GM11168 (cell line): ENCODE data around the gene LIG1.

ENCODE experiments used
- in situ Hi-C: fragments of 300-500 bp; cut with MboI; formaldehyde crosslinking; loops from one replicate; pipeline ENCODE4 v1.12.0; 2022; ENCODE audit warnings: low sequenced_read_pairs; ENCODE audit not compliant: unreplicated experiment

The LIG1 gene

DNA sequence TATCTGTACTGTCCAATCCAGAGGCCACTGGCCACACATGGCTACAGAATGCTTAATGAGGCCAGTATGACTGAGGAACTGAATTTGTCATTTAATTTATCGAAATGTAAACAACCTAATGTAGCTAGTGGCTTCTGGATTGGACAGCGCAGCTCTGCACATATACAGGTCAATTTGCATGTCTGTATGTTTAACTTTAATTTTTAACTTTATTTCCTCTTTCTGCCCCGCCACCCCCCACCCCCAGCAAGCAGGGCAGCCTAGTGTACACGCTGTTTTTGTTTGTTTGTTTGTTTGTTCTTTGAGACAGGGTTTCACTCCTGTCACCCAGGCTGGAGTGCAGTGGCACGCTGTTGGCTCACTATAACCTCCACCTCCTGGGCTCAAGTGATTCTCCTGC lies 15.9 kb upstream of the LIG1 start:
- in situ Hi-C loops = no loop called here

DNA sequence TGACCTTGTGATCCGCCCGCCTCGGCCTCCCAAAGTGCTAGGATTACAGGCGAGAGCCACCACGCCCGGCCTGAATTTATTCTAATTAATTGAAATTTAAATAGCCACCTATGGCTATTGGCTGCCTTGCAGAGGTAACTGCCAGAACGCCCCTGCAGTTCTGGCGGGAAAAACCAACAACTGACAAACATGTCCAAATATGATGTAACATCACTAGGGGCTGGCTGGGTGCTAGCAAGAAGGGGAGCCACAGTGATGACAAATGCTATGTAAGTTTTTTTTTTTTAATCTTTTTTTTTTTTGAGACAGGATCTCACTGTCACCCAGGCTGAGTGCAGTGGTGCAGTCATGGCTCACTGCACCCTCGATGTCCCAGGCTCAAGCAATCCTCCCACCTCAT lies 13.2 kb upstream of the LIG1 start:
- in situ Hi-C loops = no loop called here

DNA sequence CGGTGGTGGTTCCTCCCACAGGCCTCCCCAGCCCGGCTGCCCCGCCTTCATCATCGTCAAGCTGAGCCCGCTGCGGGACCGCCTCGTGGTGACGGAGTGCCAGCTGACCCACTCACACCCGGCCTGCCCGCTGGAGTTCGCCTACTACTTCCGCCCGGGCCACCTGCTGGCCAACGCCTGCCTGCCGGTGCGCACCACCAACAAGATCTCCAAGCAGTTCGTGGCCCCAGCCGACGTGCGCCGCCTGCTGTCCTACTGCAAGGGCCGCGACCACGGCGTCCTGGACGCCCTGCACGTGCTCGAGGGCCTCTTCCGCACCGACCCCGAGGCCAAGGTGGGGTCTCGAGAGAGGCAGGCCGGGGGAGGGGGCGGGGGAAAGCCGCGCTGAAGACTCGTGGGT lies 12.3 kb upstream of the LIG1 start:
- in situ Hi-C loops = no loop called here

DNA sequence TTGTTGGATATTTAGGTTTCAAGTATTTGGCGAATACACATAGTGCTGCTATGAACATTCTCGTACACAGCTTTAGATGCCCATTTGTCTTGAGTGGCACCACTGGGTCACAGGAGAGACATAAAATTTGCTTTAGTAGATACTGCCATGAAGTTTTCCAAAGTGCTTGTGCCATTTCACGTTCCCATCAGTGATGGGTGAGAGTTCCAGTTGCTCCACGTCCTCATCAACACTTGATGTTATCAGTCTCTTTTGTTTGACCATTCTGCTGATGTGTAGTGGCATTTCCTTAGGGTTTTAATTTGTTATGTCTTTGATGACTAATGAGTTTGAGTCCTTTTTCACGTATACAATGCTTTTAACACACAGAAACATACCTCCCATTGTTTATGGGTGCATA lies 11.4 kb upstream of the LIG1 start:
- in situ Hi-C loops = no loop called here

DNA sequence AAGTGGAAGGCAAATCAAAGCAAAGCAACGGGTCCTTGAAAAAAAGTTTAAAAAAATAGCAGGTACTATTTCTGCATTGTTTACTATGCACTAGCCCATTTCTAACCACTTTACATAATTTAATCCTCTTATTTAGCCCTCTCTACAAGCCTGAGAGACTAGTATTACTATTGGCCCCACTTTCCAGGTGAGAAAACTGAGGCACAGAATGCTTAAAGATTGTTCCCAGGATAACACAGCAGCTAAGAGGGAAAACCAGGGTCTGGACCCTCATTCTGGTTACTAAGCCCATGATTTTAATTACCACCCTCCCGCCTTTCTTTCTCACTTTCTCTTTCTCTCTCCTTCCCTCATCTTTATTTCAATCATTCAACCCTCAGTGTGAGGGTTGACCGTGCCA lies 6.1 kb upstream of the LIG1 start:
- in situ Hi-C loops = no loop called here

DNA sequence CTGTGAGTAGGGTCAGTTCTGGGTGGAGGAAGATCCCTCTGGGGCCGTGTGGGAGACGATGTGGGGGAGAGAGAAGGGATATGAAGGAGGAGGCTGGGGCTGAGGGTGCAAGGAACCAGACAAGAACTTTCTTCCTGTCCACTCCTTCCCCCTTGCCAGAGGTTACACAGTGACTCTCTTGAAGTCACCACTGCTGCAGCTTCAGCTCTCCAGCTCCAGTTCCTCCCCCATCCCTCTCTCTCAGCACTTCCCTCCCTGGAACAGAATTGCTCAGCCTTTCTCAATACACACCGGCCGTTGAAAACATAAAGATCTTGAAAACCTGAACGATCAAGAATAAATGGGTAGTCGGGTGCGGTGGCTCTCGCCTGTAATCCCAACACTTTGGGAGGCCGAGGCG lies 5.4 kb upstream of the LIG1 start:
- in situ Hi-C loops = no loop called here

DNA sequence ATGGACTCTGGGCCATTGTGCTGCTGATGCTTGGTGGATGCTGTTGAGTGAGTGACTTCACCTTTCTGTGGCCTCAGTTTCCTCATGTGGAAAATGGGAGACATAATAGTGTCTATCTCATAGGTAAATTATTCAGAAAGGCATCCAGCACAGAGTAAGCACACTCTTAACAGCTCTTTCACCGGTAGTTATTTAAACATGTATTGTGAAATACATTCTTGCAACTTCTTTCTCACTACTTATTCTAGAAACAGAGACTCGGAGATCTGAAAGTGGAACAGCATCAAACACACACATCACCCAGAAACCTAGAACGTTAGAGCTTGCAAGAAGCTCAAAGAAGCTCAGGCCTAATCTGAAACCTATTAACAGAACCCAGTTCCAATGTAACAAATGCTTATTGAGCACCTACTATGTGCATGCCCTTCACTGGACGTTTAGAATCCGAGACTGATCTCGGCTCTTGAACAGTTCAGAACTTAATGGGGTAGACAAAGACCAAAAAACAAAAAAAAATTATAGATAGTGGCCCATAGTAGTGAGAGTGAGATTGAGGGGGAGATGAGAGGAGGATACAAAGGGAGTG lies 4.4 kb upstream of the LIG1 start:
- in situ Hi-C loops = no loop called here

DNA sequence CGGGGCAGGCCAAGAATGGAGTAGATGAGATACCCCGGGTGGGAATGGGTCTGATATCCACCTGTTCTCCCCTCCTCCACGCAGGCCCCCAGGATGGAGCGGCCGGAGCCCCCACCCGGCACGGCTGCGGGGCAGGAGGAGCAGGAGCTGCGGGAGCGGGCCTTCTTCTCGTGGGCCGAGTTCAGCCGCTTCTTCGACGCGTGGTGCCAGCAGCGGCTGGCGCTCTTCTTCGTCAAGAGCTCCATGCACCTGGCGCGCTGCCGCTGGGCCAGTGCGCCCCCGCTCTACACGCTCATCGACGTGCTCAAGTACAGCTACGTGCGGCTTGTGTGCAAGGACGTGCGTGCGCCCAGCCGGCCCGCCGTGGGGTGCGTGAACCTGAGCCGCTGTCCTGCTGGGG lies 1.6 kb upstream of the LIG1 start:
- in situ Hi-C loops = no loop called here

DNA sequence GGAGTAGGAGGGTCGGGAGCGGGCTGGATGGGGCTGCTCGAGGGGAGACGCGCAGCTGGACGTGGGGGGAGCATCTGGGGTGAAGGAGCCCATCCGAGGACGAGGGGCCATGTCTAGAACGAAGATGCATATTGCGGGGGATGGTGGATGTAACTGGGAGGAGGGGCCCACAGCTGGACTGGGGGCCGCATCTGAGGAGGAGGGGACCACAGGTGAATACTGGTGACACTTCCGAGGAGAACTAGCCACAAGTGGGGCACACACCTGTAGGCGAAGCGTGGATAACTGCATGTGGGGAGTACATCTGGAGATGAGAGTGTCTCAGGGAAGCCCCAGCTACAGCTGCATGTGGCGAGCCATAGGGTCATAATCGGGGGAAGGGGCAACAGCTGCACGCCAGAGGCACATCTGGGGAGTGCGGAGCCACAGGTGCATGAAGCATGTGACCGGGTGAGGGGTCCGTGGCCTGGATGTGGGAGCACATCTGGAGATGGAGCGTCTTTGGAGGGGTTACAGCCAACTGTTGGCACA lies 738 bp upstream of the LIG1 start:
- in situ Hi-C loops = no loop called here

DNA sequence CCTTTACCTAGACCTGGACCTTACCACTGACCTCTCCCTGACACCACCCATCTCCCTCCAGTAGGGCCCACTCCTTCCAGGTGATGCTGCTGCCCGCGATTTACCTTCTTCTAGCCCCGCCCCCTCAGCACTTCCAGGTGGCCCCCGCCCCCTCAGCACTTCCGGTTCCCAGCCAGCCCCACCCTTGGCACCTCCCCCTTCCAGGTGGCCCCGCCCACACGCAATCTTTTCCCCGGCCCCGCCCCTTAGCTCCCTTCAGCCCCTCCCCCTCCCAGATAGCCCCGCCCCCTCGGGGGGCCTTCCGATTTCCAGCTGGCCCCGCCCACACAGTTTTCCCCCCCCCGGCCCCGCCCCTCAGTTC lies 586 bp downstream of the LIG1 start:
- in situ Hi-C loops = no loop called here

DNA sequence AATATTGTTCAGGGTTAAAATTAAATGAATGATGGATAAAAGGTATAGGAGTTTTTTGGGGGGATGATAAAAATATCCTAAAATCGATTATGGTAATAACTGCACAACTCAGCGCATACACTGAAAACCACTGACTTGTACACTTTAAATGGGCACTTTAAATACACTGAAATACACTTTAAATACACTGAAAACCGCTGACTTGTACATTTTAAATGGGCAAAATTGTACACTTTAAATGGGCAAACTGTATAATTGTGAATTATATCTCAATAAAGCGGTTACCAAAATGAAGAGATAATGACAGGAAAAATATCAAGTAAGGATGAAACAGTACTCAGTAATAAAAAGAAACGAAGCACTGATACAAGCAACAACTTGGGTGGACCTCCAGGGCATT lies 1.5 kb downstream of the LIG1 start:
- in situ Hi-C loops = no loop called here

DNA sequence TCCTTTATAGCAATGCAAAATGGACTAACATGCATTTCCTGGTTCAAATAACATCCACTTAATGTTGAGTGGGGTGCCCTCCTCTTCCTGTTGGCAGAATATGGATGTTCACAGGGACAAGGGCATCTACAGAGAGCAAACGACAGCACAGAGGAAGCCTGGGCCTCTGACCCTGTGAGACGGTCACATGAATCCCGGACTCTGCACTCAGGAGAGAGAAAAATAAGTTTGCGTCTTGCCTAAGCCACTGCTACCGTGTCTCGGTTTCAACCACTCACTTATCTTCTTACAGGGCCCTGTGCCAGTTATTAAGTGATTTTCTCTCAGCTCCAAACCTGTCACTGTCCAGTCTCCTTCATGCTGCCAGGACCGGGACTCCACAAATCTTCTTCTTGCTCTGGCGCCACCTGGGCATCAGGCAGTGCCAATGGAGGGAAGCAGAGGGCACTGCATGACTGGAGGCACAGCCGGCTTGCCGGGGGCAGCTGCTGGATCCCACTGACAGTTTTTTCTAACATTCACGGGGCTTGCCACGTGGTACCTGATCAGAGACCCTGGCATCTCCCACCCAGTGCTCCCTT lies 11.8 kb downstream of the LIG1 start:
- in situ Hi-C loops = loop anchor here (5.0 kb wide), 1 partner anchor 51 kb away; no protein-coding TSS in a partner anchor

DNA sequence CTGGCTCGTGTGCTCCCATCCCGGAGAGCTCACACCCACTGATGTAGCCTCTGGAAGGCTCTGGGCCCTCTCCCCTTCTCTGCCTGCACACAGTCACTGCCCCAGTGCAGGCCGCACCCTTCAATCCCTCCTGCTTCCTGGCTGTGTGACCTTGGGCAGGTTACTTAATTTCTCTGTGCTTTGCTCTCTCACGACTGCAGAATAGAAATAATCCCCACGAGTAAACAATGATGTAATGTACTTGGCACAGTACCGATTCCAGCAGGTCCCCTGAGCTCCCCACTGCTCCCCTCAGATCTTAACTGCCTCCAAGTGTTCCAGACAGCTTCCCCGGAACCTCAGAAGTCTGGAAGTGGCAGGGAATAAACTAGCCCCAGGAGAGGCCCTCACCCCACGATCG lies 16.1 kb downstream of the LIG1 start:
- in situ Hi-C loops = no loop called here

DNA sequence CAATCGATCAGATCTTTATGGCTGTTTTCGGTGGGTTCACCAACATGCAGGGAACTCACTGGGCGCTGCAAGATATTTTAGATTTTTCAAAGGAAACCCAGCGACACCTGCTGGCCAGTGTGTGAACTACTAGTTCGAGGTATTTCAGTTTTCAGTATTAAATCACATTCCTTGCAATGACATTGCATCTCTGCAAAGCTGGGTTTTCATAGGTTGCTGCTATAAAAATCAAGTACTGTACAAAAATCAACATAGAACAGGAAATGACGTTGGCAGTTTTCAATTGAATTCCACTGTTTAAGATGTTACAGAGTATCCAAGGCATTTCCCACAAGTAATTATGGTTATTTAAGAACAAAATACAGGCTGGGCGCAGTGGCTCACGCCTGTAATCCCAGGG lies 17.6 kb downstream of the LIG1 start:
- in situ Hi-C loops = no loop called here

DNA sequence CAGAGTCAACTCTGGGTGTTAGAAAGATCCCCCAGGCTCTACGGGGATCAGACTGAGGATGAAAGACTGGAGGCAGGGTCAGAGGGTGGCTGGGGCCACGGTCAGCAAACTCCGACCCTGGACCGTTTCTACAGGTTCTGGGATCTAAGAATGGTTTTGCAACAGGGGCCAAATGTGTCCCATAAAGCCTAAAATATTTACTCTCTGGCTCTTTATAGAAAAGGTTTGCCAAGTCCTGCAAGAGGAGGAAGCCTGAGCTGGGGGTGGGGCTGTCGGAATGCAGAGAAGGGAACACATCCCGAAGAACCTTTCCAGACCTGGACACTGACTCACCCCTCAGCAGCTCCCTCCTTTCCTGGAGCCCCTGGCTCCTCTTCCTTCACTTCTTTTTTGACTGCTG lies 20.7 kb downstream of the LIG1 start:
- in situ Hi-C loops = loop anchor here (10.0 kb wide), 1 partner anchor 185 kb away; no protein-coding TSS in a partner anchor

DNA sequence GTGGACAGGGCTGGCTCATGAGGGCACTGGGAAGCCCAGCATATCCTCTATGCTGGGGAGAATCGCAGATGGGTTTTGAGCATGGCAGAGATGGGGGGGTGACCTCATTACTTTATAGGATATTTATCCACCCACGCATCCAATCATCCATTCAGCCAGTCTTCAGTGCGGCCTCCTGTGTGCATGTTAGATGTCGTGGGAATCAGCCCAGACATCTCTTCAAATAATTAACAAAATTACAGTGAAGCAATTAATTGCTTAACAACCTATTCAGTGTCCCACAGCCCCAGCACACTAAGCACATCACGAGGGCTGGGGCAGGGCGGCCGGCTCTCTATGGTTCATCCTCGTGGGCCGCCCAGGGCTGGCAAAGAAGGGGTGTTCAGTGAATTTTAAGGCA lies 21.6 kb downstream of the LIG1 start:
- in situ Hi-C loops = loop anchor here (10.0 kb wide), 1 partner anchor 184 kb away; no protein-coding TSS in a partner anchor

DNA sequence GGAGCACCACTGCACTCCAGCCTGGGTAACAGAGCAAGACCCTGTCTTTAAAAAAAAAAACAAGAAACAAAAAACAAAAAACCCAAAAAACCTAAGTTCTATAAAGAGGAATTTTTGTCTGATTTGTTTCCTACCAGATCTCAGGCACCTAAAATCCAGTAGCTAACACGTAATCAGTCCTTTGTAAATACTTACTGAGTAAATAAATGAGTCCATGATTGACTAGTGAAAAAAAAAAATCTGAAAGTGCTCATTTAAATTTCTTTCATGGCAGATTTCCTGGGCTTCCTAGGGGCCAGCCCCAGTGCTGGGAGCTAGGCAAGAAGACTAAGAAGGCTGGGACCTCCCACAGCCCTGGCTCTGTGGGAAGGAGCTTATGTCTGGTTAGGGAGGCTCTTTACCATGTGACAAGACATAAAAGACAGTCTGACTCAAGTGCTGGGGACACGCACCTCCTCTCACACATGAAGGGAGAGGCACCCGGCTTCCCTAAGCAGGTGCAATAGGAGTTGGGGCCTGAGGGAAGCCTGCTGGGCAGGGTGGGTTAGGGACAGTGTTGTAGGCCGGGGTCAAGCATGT lies 22.5 kb downstream of the LIG1 start:
- in situ Hi-C loops = loop anchor here (10.0 kb wide), 1 partner anchor 183 kb away; no protein-coding TSS in a partner anchor

DNA sequence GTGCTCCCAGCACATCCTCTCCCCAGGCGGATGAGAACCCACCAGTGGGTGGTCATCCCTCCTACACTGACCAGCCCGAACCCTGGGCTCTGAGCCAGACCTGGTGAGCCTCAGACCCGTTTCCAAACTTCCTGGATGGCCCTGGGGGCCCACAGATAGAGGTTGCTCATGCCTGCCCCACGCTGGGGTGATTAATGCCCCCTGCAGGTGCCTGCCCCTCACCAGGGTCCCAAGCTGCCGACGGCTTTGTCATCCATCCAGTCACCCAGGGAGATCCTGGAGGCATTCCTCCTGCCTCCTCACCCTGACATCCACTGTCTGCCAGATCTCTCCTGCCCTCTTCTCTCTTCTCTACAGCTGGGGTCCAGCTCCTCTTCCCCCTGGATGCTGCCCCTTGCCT lies 31.1 kb downstream of the LIG1 start:
- in situ Hi-C loops = no loop called here

DNA sequence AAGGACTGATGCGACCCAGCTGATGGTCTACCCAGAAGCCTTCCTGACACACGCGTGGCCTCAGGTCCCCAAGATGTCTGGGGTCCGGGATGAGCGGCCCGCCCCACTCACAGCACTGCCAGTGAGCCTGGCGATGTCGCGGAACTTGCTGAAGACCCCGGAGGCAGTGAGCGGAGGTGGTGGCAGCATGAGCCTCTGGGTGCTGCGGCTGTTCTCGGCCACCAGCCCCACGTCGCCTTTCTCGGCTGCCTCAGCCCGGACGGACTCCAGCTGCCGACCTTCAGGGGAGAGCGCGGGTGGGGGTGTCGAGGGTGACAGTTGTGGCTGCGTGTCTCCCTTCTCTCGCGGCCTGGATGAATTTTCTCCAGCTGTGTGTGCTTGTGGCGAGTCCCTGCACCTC lies 32.7 kb downstream of the LIG1 start:
- in situ Hi-C loops = no loop called here

DNA sequence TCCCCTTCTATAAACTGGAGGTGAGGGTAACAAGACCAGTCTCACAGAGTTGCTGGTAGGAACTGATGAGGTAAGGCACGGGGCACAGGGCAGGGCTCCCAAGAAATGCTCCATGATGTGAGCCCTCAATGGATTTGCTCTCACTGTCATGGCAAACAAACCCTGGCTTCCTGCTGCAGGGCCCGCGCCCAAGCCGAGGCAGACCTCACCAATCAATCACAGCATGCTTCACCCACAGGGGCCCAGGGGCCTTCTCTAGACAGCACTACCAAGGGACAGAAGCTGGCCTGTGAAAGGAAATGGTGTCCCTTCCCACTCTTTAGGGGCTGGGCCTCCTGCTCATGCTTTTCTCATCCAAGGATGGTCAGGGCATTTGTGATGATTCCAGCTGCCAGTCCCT lies 33.6 kb downstream of the LIG1 start:
- in situ Hi-C loops = no loop called here

DNA sequence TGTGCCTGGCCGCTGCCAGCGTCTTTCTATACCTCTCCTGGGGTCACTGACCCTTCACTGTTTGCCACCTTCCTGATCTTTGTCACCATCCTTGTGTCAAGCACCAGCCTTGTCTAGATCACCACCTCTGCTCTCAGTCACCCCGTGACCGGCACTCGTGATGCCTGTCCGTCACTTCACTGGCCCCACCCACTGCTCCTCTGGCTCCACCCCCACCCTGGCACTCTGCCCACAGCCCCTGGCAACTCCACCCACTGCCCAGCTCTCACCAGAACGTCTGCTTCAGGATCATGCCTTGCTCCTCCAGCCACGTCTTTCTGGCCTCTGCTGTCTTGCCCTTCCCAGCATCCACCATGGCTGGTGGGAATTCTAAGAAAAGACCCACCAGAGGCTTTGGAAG lies 34.7 kb downstream of the LIG1 start:
- in situ Hi-C loops = no loop called here

DNA sequence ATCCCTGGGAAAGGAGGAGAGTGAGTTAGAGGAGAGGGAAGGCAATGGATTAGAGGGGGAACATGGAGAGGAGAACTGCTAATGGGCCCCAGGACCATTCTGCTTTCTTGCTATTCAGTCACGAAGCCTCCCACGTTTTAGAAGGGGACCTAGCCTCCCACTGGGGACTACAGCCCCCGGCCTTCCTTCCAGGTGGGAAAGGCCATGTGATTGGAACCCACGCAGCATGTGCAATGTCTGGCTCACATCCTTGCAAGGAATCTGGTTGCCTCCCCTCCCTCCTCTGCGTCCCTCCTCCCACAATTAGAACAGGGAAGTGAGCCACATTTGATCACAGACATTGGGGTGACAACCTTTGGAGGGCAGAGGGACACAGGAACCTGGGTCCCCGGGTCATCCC lies 37.0 kb downstream of the LIG1 start:
- in situ Hi-C loops = no loop called here
